Heart left ventricle (tissue), 13 donors: ENCODE results near the gene BCL2.

Experiments used
- POLR2A ChIP-seq, 2 donors: fragments of 450-650 bp; IDR thresholded peaks; one replicate each; pipeline ENCODE4 v1.6.1; 2017; ENCODE audit warnings: antibody characterized with exemption in 2 of 2, mild to moderate bottlenecking in 2 of 2, moderate library complexity in 2 of 2
- TF ChIP-seq, protein P1 (sequence below), 12 donors: fragments of 200-600 bp; sonication (generic) in 4 of 12; IDR thresholded peaks; one replicate each; pipeline versions ENCODE4 v1.5.0 to v1.8.0; 2018 to 2022; ENCODE audit warnings: antibody characterized with exemption in 12 of 12, mild to moderate bottlenecking in 5 of 12
- donor health status: ischemic (EF 13 %, LVEDD 7.1; RV severe dilation, severe dysfunction).
- donor health status: DM: no; HTN: yes; CAD: no.
- donor health status: DM: no; HTN: no; CAD: no.
- donor health status: ischemic (EF 25% LVEDD 6.9; RV normal size, moderate dysfunction).
- donor health status: ischemic (EF 25% LVEDD 5.7; RV mildly dilated, moderate dysfunction).
- donor health status: ischemic (EF 35%, LVEDD 5.7; RV mildly dilated, moderate dysfunction).
- donor health status: nonischemic (EF 11% LVEDD 7.7; RV severe dilation, severe dysfunction).
- donor health status: DM: yes; HTN: yes; CAD: no.
- donor health status: PGD.
- donor health status: ischemic (EF 29% LVEDD 5.4; RV normal size, mild dysfunction).
- donor health status: nonischemic (EF 23%, LVEDD 6.1; RV moderate dilation, normal function).

DNA sequence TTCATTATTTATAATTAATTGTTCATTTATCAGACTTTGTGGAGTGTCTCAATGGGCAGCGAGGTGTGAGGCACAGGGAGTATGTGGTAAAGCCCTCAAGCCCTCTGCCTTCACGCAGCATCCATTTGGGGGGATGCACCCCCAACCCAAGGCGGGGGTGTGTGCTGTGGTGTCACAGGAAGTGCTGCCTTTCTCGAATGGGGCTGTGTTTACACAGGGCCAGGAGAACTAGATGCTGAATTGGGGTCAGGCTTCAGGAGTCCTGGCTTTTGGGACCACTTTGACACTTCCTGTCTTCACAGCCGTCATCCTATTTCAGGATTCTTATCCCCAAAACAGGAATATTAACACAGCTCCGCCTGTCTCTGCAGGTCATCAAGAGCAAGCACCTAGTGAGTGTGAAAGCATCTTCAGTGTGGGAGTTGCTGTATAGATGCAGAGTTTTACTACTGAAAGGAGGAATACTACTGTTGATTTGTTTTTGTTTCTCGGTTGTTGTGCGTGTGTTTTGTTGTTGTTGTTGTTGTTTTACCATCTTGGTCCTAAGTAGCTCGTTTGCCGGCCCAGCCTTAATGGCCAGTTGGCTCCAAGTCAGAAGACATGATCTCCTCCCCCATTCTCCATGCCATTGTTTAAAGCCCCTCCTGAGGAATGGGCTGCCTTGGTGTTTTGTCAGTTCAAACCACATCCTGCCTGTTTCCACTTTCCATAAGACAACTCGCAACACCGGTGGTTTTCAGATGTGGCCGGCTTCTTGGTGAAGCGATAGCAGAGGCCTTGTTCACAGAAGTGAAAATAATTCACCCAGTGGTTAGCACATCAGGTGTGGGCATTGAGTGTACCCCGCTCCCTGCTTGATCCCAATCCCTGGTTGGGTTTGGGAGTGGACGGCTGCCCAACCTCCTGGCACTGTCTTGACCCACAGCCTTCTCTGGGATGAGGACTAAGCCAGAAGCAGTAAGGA is 221.3 kb downstream of the BCL2 start:
- TF ChIP-seq, protein P1, sequence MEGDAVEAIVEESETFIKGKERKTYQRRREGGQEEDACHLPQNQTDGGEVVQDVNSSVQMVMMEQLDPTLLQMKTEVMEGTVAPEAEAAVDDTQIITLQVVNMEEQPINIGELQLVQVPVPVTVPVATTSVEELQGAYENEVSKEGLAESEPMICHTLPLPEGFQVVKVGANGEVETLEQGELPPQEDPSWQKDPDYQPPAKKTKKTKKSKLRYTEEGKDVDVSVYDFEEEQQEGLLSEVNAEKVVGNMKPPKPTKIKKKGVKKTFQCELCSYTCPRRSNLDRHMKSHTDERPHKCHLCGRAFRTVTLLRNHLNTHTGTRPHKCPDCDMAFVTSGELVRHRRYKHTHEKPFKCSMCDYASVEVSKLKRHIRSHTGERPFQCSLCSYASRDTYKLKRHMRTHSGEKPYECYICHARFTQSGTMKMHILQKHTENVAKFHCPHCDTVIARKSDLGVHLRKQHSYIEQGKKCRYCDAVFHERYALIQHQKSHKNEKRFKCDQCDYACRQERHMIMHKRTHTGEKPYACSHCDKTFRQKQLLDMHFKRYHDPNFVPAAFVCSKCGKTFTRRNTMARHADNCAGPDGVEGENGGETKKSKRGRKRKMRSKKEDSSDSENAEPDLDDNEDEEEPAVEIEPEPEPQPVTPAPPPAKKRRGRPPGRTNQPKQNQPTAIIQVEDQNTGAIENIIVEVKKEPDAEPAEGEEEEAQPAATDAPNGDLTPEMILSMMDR (IDR thresholded peaks at IDR 0.05) = no peak
- TF ChIP-seq POLR2A (IDR thresholded peaks at IDR 0.05) = no peak
